HG03354 (cell line): ENCODE results near the gene GZMM.

Source experiments
- ATAC-seq: cut with Tn5 transposase; IDR thresholded peaks from one replicate; pipeline ENCODE4 v1.9.1; 2021; ENCODE audit warnings: mild to moderate bottlenecking; ENCODE audit not compliant: unreplicated experiment, poor library complexity, severe bottlenecking

GZMM gene

DNA sequence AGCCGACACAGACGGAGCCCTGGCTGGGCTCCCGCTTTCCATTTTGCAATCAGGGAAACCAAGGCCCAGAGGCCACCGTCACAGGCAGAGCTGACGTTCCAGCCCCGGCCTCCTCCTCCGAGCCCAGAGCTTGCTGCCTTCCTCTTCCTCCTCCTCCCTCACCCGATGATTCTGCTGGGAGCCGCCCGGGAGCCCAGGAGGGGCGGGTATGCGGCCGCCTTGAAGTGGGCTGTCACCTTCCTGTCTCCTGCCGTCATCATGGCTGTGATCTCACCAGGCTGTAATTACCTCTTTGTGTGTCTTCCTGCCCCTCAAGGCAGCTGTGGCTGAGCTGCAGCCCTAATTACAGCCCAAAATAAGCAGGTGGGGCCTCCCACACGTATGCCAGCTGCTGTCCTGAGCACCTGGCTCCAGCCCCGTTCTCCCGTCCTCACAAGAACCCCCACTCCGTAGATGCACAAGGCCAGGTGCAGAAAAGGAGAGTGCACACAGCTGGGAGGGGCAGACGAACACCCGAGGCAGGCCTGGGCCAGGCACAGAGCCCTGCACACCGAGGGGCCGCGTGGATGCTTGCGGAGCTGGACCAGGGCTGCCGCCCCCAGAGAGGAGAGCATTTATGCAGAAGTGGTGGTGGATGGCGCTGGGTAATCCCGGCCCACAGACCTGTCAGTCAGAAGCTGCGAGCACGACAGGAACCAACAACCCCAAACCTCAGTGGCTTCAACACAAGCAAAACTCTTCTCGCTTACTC lies 32.6 kb upstream of the GZMM start:
- no peak for ATAC-seq

DNA sequence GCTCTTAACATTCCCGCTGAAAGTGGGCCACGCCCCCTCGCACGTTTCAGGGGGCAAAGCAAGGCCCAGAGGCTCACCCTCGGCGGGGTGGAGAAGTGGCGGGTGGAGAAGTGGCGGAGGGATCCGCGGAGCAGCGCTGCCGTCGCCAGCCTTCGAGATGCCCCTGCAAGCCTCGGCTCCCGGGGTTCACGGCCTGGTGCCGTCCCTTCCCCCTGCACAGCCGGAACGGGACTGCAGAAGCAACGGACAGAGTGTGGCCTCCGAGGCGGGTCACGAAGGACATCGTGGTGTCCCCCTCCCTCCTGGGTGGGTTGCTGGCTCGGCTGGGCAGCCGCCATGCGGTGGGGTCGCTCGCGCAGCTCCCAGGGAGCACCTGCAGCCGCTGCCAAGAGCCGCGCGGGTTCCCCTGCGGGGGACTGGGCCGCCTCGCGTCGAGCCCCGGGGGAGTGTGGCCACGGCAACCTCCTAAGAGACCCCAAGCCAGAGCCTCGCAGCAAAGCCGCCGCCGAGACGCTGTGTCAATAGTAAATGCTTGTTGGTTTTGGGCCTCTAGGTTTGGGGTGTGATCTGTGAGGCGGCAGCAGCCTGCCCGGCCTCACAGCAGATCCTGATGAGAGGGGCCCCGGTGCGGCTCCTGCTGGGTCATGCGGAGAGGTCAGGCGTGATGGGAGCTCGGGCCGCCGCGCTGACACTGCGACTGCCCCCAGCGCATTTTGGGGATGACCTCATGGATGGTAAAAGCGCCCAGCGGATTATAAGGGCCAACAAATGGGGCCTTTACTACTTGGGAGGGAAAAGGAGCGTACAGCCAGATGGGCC lies 31.1 kb upstream of the GZMM start:
- no peak for ATAC-seq

GRCh38 chr19:513368-514165 lies 30.3 kb upstream of the GZMM start:
- no peak for ATAC-seq

DNA sequence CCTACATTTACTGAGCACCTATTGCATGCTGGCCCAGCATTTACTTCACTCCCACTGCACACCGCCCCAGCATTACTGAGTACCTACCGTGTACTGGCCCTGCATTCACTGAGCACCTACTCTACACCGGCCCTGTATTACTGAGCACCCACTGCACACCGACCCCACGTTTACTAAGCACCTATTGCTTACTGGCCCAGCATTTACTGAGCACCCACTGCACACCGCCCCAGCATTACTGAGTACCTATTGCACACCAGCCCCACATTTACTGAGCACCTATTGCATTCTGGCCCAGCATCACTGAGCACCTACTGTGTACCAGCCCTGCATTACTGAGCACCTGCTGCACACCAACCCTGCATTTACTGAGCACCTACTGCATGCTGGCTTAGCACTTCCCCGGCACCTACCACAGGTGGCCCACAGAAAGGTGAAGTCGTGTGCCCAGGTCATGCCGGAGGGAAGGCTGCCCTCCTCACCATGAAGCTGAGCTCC lies 29.6 kb upstream of the GZMM start:
- no peak for ATAC-seq

- no peak for ATAC-seq
Observed at GRCh38 chr19:517721-518597, 25.9 kb upstream of the GZMM start.

DNA sequence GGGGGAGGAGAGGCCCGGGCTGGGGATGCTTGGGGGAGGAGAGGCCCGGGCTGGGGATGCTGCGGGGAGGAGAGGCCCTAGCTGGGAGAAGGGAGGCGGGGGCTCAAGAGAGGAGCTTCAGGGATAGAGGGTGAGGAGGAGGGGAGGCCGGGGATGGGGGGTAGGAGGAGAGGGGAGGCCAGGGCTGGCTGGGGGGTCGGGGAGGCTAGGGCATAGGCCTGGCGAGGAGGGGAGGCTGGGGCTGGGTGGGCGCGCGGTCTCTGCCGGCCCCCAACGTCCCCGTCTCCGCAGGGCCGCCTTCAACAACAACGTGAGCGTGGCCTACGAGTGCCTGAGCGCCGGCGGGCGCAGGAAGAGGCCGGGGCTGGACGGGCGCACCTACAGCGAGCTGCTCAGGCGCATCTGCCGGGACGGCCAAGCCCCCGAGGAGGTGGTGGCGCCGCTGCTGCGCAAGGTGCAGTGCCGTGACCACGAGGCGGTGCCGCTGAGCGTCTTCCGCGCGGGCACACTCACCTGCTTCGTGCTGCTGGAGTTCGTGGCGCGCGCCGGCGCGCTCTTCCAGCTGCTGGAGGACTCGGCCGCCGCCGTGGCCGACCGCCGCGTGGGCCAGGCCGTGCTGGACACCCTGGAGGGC lies 25.1 kb upstream of the GZMM start:
- no peak for ATAC-seq

- ATAC-seq, result no peak
Observed at GRCh38 chr19:519449-519865, 24.4 kb upstream of the GZMM start.

DNA sequence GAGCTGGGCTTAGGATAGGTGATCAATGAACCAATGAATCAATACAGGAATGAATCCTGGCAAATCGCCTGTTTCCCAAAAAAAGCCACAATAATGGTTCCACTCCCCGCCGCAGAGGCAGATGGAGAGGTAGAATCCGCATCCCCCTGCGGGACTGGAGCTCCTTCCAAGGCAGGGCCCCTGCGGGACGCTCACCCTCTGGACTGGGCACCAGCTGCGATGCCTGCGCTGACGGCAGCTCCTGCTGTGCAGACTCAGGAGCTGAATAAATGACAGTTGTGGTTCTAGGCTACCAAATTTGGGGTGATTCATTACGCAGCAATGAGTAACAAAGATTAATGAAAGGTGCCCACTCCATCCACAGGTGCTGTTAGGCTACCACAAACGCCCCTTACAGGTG lies 21.1 kb upstream of the GZMM start:
- ATAC-seq, result no peak

- no peak for ATAC-seq
Observed at GRCh38 chr19:524062-524674, 19.7 kb upstream of the GZMM start.

DNA sequence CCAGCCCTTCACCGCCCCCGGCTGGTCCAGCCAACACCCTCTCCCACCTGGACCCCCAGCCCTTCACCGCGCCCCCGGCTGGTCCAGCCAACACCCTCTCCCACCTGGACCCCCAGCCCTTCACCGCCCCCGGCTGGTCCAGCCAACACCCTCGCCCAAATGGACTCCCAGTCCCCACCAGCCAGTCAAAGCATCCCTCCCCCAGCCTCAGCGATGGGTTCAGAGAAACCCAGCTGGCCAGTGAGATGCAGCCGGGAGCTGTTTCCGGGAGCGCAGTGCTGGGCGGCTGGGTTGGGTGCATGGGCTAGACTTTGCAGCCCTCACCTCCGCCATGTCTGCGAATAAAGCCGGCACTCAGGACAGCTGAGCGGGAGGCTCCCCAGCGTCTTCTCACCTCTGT lies 18.8 kb upstream of the GZMM start:
- ATAC-seq, result no peak

DNA sequence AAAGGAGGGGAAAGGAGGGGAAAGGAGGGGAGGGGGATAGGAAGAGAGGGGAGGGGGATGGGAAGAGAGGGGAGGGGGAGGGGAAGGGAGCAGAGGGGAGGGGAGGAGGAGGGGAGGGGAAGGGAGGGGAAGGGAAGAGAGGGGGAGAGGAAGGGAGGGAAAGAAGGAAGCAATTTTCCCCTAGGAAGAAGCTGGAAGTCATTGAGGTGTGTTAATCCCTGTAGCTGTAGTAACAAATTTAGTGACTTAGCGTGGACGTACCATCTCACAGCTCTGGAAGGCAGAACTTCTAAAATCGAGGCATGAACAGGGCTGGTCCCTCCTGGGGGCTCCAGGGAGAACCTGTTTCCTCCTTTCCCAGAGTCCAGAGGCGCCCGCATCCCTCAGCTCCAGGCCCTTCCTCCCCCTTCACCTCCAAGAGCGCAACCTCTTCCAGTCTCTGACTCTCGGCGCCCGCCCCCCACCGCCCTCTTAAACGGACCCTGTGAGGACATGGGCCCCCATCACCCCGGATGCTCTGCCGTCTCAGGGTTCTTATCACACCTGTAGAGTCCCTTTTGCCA lies 17.9 kb upstream of the GZMM start:
- no peak for ATAC-seq

DNA sequence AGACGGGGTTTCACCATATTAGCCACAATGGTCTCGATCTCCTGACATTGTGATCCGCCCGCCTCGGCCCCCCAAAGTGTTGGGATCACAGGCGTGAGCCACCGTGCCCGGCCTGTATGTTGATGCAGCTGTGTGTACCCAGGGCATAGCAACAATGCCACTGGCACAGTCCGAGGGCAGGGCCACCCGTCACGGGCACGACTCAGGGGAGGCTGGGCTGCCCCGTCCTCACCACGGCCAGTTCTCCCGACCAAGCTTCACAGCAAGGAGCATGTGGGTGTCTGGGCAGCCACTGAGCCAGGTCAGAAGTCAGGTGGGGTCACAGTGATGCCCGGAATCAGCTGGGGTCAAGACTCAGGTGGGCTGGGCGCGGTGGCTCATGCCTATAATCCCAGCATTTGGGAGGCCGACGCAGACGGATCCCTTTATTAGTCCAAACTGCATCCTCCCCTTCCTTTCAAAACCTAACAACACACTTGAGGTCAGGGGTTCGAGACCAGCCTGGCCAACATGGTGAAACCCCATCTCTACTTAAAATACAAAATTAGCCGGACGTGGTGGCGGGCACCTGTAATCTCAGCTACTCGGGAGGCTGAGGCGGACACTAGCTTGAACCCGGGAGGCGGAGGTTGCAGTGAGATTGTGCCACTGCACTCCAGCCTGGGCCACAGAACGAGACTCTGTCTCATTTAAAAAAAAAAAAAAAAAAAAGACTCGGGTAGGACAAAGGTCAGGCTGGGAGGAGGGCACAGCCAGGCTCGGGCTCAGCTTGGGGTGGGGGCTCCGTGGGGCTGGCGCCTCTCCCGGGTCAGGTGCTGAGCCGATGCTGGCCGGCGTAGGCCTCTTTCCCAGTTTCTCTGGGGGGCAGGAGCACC lies 13.5 kb upstream of the GZMM start:
- no peak for ATAC-seq

GRCh38 chr19:531009-531752 lies 12.7 kb upstream of the GZMM start:
- peak; percentile 70 for ATAC-seq

DNA sequence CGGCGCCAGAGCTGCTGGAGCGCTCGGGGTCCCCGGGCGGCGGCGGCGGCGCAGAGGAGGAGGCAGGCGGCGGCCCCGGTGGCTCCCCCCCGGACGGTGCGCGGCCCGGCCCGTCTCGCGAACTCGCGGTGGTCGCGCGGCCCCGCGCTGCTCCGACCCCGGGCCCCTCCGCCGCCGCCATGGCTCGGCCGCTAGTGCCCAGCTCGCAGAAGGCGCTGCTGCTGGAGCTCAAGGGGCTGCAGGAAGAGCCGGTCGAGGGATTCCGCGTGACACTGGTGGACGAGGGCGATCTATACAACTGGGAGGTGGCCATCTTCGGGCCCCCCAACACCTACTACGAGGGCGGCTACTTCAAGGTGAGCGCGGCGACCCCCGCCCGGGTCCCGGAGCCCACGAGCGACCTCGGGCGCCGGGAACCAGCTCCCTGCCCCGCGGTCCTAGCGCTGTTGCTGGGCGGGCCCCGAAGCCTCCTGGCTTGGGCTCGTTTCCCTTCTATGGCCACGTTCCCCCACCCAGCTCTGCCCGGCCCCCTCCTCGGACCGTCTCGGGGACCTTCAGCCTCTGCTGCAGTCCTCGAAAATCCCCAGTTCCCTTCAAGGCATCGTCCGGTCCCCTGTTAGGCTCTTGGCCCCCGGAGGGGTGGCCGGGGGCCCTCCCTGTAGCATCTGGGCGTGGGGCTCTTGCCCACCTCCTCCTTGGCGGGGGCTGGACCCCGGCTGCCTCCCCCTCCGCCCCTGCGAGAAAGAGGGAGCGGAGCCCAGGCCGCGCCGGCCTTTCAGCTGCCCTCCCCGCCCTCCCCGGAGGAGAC lies 11.9 kb upstream of the GZMM start, which contains the start of gene CDC34:
CDC34 (plus strand) TSS at position 8 of the 808 bp plus-strand sequence; CDS start at position 180, 172 bp downstream.
- ATAC-seq, result peak; percentile 19

- peak; percentile 19 for ATAC-seq
Observed at GRCh38 chr19:532561-533363, 11.1 kb upstream of the GZMM start.
